ENCODE measurements around the gene TXNRD1. TPM values are rescaled to one million over a fixed set of nuclear protein-coding genes. Genes with fewer than 3 reads are reported as not detected.

TXNRD1 gene
- total and polyA plus RNA-seq, 2 of the 8 experiments (the other 6 are each of a cell fraction or from before 2014, with no cell fraction given): 56.8 to 127 TPM

DNA sequence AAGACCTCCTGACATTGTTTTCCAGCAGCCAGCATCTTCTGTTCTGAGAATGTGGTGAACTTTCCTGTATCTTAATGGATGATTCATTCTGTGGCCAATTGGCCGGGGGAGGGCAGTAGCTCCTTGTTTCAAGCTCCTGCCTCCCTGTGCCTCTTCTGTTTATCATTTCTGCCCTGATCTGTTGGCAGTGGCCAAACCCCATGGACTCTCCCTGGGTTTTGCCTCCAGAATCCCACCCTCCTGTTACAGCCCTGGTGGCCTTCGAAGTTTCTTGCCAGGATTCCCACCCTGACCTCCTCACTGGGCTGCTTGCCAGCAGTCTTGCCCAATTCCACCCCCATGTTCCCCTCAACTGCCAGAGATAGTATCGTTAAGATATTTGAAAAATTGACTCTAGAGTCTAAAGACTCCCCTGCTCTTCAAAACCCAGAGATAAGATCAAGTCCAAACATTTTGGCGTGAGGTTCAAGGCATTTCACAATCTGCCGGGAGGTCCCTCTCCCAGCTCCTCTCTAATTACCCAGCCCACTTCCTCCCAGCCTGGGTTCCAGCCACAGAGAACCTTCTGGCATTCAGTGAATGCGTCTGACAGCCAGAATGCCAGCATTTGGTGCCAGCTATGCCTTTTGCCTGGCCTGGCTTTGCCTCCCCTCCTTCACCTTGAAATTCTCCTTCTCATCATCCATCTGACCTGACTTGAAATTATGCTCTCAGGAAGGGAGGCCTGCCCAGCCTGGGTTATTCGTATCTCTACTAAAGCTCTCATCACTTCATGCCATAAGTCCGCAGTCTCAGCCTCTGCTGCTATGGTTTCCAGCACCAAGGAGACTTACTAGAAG is 37.7 kb upstream of the TXNRD1 start:
- Histone ChIP-seq H2BK12ac (ENCODE audit: low read depth, low read length) (no peak overlapping the region), H3K4me2 (ENCODE audit: insufficient read depth in 1 of 2, low read depth in 2 of 2, low read length in 2 of 2) (no peak overlapping the region), H3K27me3 (replicated peaks in 1 of 4; ENCODE audit: control insufficient read depth in 3 of 4, extremely low read depth in 1 of 4, insufficient read depth in 3 of 4, low read length in 3 of 4) (0 out of 7 replicates have a peak, but pooled peaks cover 0 to 2% (median 0%) of the 10 kb centered on the region in 4 experiments), H3K36me3 (ENCODE audit: control insufficient read depth in 2 of 4, insufficient read depth in 4 of 4, low read length in 3 of 4) (no peaks in the 10 kb centered on the region), H3K79me2 (ENCODE audit: control insufficient read depth in 1 of 2, insufficient read depth in 2 of 2, low read length in 2 of 2) (no peaks in the 10 kb centered on the region), H2BK20ac (ENCODE audit: low read length) (no peak overlapping the region), H2BK120ac (replicated peaks; ENCODE audit: low read depth, low read length) (no peak overlapping the region), H3K14ac (ENCODE audit: insufficient read length) (no peak overlapping the region), H3K23me2 (ENCODE audit: low read depth, low read length) (no peaks in the 10 kb centered on the region), H3K18ac (ENCODE audit: extremely low read depth, low read length) (no peak overlapping the region), H2BK5ac (ENCODE audit: low read depth, low read length) (no peak overlapping the region), H3K27ac (ENCODE audit: low read depth, low read length) (no peak overlapping the region), H2AFZ (ENCODE audit: low read length) (no peak overlapping the region), H4K8ac (ENCODE audit: extremely low read depth, insufficient read depth, low read length) (no peak overlapping the region), H4K91ac (replicated peaks; ENCODE audit: insufficient read length, low read length) (no peak overlapping the region), H4K5ac (ENCODE audit: insufficient read length, low read depth, low read length) (no peak overlapping the region), H3K79me1 (ENCODE audit: low read depth, low read length) (no peaks in the 10 kb centered on the region), H3K9me3 (ENCODE audit: insufficient read depth in 2 of 2, low read depth in 1 of 2, low read length in 1 of 2) (no peaks in the 10 kb centered on the region), H2AK5ac (ENCODE audit: low read depth, low read length) (no peak overlapping the region), H3K4me1 (replicated peaks in 1 of 4; ENCODE audit: control insufficient read depth in 3 of 4, insufficient read depth in 4 of 4, low read length in 3 of 4) (no peaks in the 10 kb centered on the region), H3K4me3 (ENCODE audit: extremely low read depth in 1 of 4, insufficient read depth in 2 of 4, low read depth in 3 of 4, low read length in 4 of 4) (no peak overlapping the region), H3K56ac (replicated peaks; ENCODE audit: insufficient read length, low read depth, low read length) (no peak overlapping the region), H4K20me1 (replicated peaks in 1 of 2; ENCODE audit: control insufficient read depth in 1 of 2, insufficient read depth in 2 of 2, low read length in 2 of 2) (no peaks in the 10 kb centered on the region), H3K9ac (replicated peaks in 1 of 4; ENCODE audit: extremely low read depth in 1 of 4, low read depth in 3 of 4, low read length in 3 of 4) (no peak overlapping the region), H2BK15ac (ENCODE audit: low read length) (no peak overlapping the region), H3K4ac (replicated peaks; ENCODE audit: insufficient read length, low read depth, low read length) (no peak overlapping the region), H3K23ac (ENCODE audit: insufficient read length) (no peak overlapping the region)
- FAIRE-seq (no peak), DNase-seq (ENCODE audit: low read depth in 1 of 2, low spot score in 2 of 2) (peak in 1 of 2 experiments; percentile 38)
- TF ChIP-seq RAD21 (IDR thresholded peaks at IDR 0.05 in 1 of 2, conservative IDR thresholded peaks at IDR 0.05 in 1 of 2; ENCODE audit: low read depth in 2 of 2, low read length in 2 of 2): peak; percentile 1 to 23; a peak in 1 of 4 replicates
- TF ChIP-seq, protein P1, sequence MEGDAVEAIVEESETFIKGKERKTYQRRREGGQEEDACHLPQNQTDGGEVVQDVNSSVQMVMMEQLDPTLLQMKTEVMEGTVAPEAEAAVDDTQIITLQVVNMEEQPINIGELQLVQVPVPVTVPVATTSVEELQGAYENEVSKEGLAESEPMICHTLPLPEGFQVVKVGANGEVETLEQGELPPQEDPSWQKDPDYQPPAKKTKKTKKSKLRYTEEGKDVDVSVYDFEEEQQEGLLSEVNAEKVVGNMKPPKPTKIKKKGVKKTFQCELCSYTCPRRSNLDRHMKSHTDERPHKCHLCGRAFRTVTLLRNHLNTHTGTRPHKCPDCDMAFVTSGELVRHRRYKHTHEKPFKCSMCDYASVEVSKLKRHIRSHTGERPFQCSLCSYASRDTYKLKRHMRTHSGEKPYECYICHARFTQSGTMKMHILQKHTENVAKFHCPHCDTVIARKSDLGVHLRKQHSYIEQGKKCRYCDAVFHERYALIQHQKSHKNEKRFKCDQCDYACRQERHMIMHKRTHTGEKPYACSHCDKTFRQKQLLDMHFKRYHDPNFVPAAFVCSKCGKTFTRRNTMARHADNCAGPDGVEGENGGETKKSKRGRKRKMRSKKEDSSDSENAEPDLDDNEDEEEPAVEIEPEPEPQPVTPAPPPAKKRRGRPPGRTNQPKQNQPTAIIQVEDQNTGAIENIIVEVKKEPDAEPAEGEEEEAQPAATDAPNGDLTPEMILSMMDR (IDR thresholded peaks at IDR 0.05; ENCODE audit: control extremely low read depth in 1 of 3, insufficient read depth in 1 of 3, low read depth in 1 of 3, low read length in 3 of 3): peak in 1 of 3 experiments; percentile 15; a peak in 1 of 4 replicates
- no peak for TF ChIP-seq RXRA (IDR thresholded peaks at IDR 0.05; ENCODE audit: insufficient read depth, low read depth, low read length)
- TF ChIP-seq NANOG (IDR thresholded peaks at IDR 0.05; ENCODE audit: insufficient read depth, low read depth, low read length, poor library complexity, severe bottlenecking): no peak
- TF ChIP-seq CHD1 (IDR thresholded peaks at IDR 0.05; ENCODE audit: low read depth, low read length): no peak
- ChIA-PET POLR2A (ENCODE audit: partially characterized antibody) (interaction anchor here (1.2 kb wide), 1 partner anchor 40 kb away, joined by 4 read pairs; the partner anchor contains the start of gene NFYB), CTCF (ENCODE audit: partially characterized antibody) (interaction anchor here (0.8 to 1.2 kb wide), 4 partner anchors 11 to 180 kb away, joined by 3 to 4 read pairs (median 4); partner anchors contain the start of gene TXNRD1)
- WGBS, 2 experiments (ENCODE audit: extremely low coverage in 1 of 2, insufficient coverage in 1 of 2, insufficient read length in 1 of 2, insufficient replicate concordance in 2 of 2, low coverage in 1 of 2, low lambda C conversion rate in 2 of 2, missing lambda C conversion rate in 1 of 2): 88% methylated on average over 8 of the region's 8 CpGs; no CpG with 5 or more reads in 1 of the 2 experiments

All from H1 (cell line).